SH-SY5Y (cell line): ENCODE measurements around the gene SS18.

Experiments
- GATA2 ChIP-seq: IDR thresholded peaks from 2 replicates; pipeline ENCODE4 v1.6.1; 2011; ENCODE audit warnings: mild to moderate bottlenecking, low read depth, low read length
- GATA3 ChIP-seq: IDR thresholded peaks from 2 replicates; pipeline ENCODE4 v1.6.1; 2011; ENCODE audit warnings: low read depth, mild to moderate bottlenecking, low read length, moderate library complexity

- no peak for TF ChIP-seq GATA2
- TF ChIP-seq GATA3, result no peak
These were observed 43.9 kb downstream of the SS18 start for GRCh38 chr18:26046419-26047077.
